Prostate gland (tissue), 2 donors: ENCODE data around the gene GRAMD1A. TPM values are rescaled to one million over a fixed set of nuclear protein-coding genes. Genes with fewer than 3 reads are reported as not detected.

Experiments
- DNase-seq: peaks from one replicate; pipeline ENCODE4 v3.0.0-alpha.2; 2019; ENCODE audit warnings: low spot score
- H3K27ac ChIP-seq, 2 donors: fragments of 200-600 bp; sonication (generic); 2 replicates each; pipeline ENCODE4 v1.5.1; 2017 to 2019
- H3K27me3 ChIP-seq: fragments of 200-600 bp; sonication (generic); replicated peaks from 2 replicates; pipeline ENCODE4 v1.5.1; 2019; ENCODE audit not compliant: insufficient read depth
- H3K36me3 ChIP-seq, 2 donors: fragments of 200-600 bp; sonication (generic); 1 replicate in 1 of 2; 2 replicates in 1 of 2; pipeline versions ENCODE4 v1.5.1 to v1.8.1; 2017 to 2019
- H3K4me1 ChIP-seq: fragments of 200-600 bp; sonication (generic); replicated peaks from 2 replicates; pipeline ENCODE4 v1.5.1; 2019
- H3K4me3 ChIP-seq, 2 donors: fragments of 200-600 bp; sonication (generic); 2 replicates each; pipeline ENCODE4 v1.5.1; 2017 to 2019
- H3K9me3 ChIP-seq: fragments of 200-600 bp; sonication (generic); 2 replicates; pipeline ENCODE4 v1.5.1; 2017
- POLR2A ChIP-seq: fragments of 450-650 bp; IDR thresholded peaks from one replicate; pipeline ENCODE4 v1.6.1; 2016; ENCODE audit warnings: antibody characterized with exemption, mild to moderate bottlenecking
- POLR2AphosphoS5 ChIP-seq: sonication (generic); formaldehyde crosslinking; IDR thresholded peaks from one replicate; pipeline ENCODE4 v1.6.1; 2017; ENCODE audit warnings: antibody characterized with exemption
- WGBS: methylation state at CpG from one replicate; pipeline ENCODE4 v1.1.5; 2018; 5-methylcytosine and 5-hydroxymethylcytosine counted together
- intact Hi-C: fragments of 100-400 bp; cut with DNase I; formaldehyde crosslinking; loops from one replicate; pipeline ENCODE4 v1.14.2; 2022
- total RNA-seq, 2 donors: library from RNA; depleted of rRNA; stranded (reverse); fragments of >200 nt; gene quantifications; one replicate each; pipeline ENCODE4 v1.1.0, GENCODE V29; 2016
- TF ChIP-seq, protein P1 (sequence below), 4 experiments: fragments of 200-600 bp in 2 of 4; fragments of 450-650 bp in 2 of 4; sonication (generic) in 2 of 4; IDR thresholded peaks; 1 replicate in 3 of 4; 2 replicates in 1 of 4; pipeline ENCODE4 v1.5.1; 2016 to 2019; ENCODE audit warnings: antibody characterized with exemption in 4 of 4, mild to moderate bottlenecking in 2 of 4, moderate library complexity in 2 of 4

The GRAMD1A gene
- total RNA-seq, 2 donors from 2014 or later: 32.2 to 120 TPM

DNA sequence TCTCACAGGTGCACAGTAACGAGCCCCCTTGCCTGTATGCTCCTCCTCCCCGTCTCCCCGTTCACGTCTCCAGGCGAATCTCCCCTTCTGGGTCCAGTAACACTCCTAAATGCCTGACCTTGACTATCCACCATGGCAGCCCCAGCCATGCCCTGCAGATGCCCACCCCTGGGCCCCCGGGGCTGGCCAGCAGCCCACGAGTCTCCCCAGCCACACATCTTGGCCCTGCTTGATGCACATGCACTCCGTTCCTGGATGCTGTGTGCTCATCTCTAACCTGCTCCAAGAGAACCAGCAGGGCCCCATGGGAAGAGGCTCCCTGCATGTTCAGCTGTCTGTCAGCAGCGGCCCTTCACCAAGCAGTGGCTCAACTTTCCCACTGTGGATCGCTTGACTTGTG lies 73.4 kb downstream of the GRAMD1A start:
- WGBS: 83% methylated on average over 10 of the region's 10 CpGs
- intact Hi-C loops: no loop called here
- no peaks in the 10 kb centered on the region for H3K4me1 ChIP-seq

DNA sequence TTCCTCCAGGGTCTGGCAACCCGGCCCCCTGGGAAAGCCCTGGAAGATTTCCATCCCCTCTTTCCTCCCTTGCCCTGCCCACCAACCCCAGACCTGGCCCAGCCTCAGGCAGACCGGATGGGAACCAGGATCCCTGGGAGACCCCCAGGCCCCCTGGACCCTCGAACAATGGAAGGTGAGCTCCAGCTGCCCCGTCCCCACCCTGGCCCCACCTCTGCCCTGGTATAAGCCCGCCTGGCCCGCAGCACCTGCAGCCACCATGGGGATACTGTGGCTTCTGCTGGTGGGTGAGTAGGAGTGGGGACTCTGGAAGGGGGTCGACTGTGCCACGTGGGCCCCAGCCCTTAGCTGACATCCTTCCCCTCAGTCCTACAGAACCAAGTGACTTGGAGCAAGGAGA lies 73.8 kb downstream of the GRAMD1A start:
- TF ChIP-seq POLR2AphosphoS5: no peak
- TF ChIP-seq, protein P1, sequence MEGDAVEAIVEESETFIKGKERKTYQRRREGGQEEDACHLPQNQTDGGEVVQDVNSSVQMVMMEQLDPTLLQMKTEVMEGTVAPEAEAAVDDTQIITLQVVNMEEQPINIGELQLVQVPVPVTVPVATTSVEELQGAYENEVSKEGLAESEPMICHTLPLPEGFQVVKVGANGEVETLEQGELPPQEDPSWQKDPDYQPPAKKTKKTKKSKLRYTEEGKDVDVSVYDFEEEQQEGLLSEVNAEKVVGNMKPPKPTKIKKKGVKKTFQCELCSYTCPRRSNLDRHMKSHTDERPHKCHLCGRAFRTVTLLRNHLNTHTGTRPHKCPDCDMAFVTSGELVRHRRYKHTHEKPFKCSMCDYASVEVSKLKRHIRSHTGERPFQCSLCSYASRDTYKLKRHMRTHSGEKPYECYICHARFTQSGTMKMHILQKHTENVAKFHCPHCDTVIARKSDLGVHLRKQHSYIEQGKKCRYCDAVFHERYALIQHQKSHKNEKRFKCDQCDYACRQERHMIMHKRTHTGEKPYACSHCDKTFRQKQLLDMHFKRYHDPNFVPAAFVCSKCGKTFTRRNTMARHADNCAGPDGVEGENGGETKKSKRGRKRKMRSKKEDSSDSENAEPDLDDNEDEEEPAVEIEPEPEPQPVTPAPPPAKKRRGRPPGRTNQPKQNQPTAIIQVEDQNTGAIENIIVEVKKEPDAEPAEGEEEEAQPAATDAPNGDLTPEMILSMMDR (IDR thresholded peaks at IDR 0.05): no peak
- TF ChIP-seq POLR2A: no peak
- Histone ChIP-seq H3K36me3 (no peaks in the 10 kb centered on the region), H3K4me1 (no peaks in the 10 kb centered on the region), H3K9me3 (no peaks in the 10 kb centered on the region), H3K27ac (no peak overlapping the region), H3K27me3 (no peaks in the 10 kb centered on the region), H3K4me3 (no peak overlapping the region)
- no peak for DNase-seq
- 75% methylated on average over 8 of the region's 8 CpGs for WGBS
- intact Hi-C loops: no loop called here

More for the DNA sequence above, 73.4 kb downstream of the GRAMD1A start:
- Histone ChIP-seq H3K9me3 (no peaks in the 10 kb centered on the region), H3K4me3 (no peak overlapping the region), H3K36me3 (no peaks in the 10 kb centered on the region), H3K27ac (no peak overlapping the region), H3K27me3 (no peaks in the 10 kb centered on the region)
- TF ChIP-seq, protein P1 (IDR thresholded peaks at IDR 0.05): no peak
- TF ChIP-seq POLR2A (no peak), POLR2AphosphoS5 (no peak)
- no peak for DNase-seq

DNA sequence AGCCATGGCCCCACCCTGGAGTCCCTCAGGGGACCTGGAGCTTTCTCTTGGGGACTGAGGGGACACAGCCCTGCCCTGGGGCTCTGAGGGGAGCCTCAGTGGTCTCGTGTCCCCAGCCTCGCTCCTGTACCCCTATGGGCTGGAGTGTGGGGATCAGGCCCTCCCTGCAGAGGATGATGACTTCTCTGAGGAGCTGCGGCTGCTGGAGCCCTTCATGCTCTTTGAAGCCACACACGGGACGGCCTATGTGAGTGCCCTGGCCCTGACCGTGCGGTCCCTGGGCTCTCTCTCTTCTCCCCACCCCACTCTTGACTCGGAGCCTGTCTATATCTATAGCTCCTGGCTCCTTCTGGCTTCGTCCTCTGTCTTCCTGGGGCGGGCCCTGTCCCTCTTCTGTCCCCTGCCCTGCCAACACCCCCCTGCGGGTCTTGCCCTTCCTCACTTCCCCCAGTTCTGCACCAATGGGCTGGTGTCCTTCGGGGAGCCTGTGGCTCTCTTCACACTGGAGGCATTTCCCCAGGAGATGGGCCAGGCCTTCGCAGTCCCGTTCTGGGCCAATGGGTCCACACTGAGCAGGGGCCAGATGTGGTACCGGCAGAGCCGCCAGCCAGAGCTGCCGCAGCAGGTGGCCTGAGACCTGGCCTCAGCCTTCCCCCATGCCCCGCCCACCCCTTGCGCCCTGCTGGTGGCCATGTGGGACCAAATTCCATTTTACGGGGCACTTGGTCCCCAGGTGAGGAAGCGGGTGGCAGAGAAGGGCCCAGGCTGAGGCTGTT lies 74.5 kb downstream of the GRAMD1A start:
- H3K4me1 ChIP-seq: no peaks in the 10 kb centered on the region
- no peaks in the 10 kb centered on the region for H3K36me3 ChIP-seq
- DNase-seq: no peak
- no peaks in the 10 kb centered on the region for H3K9me3 ChIP-seq
- 90% methylated on average over 21 of the region's 21 CpGs for WGBS
- TF ChIP-seq, protein P1 (IDR thresholded peaks at IDR 0.05): no peak
- TF ChIP-seq POLR2AphosphoS5 (no peak), POLR2A (no peak)
- intact Hi-C loops: no loop called here
- H3K27ac ChIP-seq: no peak overlapping the region
- H3K4me3 ChIP-seq: no peak overlapping the region
- H3K27me3 ChIP-seq: no peaks in the 10 kb centered on the region

DNA sequence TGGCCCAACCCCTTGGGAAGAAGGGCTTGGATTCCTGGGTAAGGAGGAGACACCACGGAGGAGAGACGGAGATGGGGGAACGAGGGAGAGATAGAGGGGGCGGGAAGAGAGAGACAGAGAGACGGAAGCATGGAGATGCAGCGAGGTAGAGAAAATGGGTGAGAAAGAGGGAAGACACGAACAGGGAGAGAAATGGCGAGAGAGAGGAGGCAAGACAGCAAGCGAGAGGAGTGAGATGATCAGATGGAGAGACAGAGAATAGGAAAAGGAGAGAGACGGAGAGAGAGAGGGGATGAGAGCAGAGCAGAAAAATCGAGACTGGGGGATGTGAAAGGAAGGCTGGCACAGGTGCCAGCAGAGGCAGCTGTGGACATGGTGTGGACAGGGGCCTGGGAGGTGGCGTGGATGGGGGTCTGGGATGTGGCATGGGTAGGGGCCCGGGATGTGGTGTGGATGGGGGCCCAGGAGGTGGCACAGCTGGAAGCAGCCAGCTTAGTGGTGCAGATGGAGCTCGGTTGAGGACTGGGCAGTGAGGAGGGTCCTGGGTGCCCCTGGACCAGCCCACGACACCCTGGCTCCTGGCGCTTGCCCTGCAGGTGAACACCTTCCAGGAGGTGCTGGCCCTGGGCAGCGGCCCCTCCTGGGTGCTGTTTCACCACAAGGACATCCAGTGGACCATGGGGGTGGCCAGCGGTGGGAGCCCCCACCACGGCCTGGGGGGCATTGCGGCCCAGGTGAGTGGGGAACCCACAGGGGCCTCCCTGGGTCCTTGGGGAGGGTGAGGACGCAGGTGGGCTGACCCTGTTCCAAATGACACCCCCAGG lies 75.3 kb downstream of the GRAMD1A start:
- H3K4me3 ChIP-seq: no peak overlapping the region
- TF ChIP-seq, protein P1 (IDR thresholded peaks at IDR 0.05): no peak
- no peak for TF ChIP-seq POLR2A
- no peak for TF ChIP-seq POLR2AphosphoS5
- no peaks in the 10 kb centered on the region for H3K4me1 ChIP-seq
- intact Hi-C loops: no loop called here
- WGBS: 90% methylated on average over 21 of the region's 21 CpGs
- no peaks in the 10 kb centered on the region for H3K27me3 ChIP-seq
- H3K36me3 ChIP-seq: no peaks in the 10 kb centered on the region
- H3K9me3 ChIP-seq: no peaks in the 10 kb centered on the region
- DNase-seq: no peak
- no peak overlapping the region for H3K27ac ChIP-seq
